BLaER1 (cell line): ENCODE measurements around the gene NR2F1-AS1.

Experiments
- H3K27ac ChIP-seq: shearing (Covaris generic); formaldehyde crosslinking; 2 replicates; pipeline ENCODE4 v1.8.1; 2022
- H3K27me3 ChIP-seq: shearing (Covaris generic); formaldehyde crosslinking; 2 replicates; pipeline ENCODE4 v1.8.1; 2022
- H3K36me3 ChIP-seq: shearing (Covaris generic); formaldehyde crosslinking; 2 replicates; pipeline ENCODE4 v1.8.1; 2022
- H3K4me1 ChIP-seq: shearing (Covaris generic); formaldehyde crosslinking; 2 replicates; pipeline ENCODE4 v1.8.1; 2022
- H3K4me2 ChIP-seq: shearing (Covaris generic); formaldehyde crosslinking; 2 replicates; pipeline ENCODE4 v1.8.1; 2022
- H3K4me3 ChIP-seq: shearing (Covaris generic); formaldehyde crosslinking; 2 replicates; pipeline ENCODE4 v1.8.1; 2022
- H3K9ac ChIP-seq: shearing (Covaris generic); formaldehyde crosslinking; 2 replicates; pipeline ENCODE4 v1.8.1; 2022
- H3K9me3 ChIP-seq: shearing (Covaris generic); formaldehyde crosslinking; 2 replicates; pipeline ENCODE4 v1.8.1; 2022
- H4K20me1 ChIP-seq: shearing (Covaris generic); formaldehyde crosslinking; 2 replicates; pipeline ENCODE4 v1.8.1; 2022
- Cebpa-rat ChIP-seq: shearing (Covaris generic); IDR thresholded peaks from 2 replicates; pipeline ENCODE4 v1.8.1; 2022

Gene NR2F1-AS1

DNA sequence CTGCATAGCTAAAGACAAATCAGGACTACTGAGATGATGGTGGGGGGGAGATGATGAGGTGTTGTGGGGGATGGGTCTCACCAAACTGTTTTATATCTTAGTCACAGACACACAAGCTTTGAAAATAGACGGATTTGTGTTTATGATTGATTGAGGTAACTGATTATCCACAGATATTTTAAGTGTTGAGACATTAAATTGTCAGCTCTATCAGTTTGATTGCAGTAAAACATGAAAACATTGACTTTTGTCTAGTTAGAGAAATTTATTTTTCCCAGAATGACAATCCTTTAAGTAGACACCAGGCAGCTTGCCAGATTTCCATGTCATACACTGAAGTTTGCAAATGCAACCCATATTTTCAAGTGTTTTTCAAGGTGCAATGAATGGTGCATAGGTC is 149.8 kb downstream of the NR2F1-AS1 start:
- H3K4me1 ChIP-seq = no peaks in the 10 kb centered on the region
- H3K4me2 ChIP-seq = no peak overlapping the region
- no peak for TF ChIP-seq Cebpa-rat
- no peaks in the 10 kb centered on the region for H3K27me3 ChIP-seq
- H3K27ac ChIP-seq = no peak overlapping the region
- no peaks in the 10 kb centered on the region for H4K20me1 ChIP-seq
- no peaks in the 10 kb centered on the region for H3K36me3 ChIP-seq
- H3K4me3 ChIP-seq = no peak overlapping the region
- no peaks in the 10 kb centered on the region for H3K9me3 ChIP-seq
- no peak overlapping the region for H3K9ac ChIP-seq

- no peaks in the 10 kb centered on the region for H3K9me3 ChIP-seq
- no peaks in the 10 kb centered on the region for H3K4me1 ChIP-seq
- no peak overlapping the region for H3K27ac ChIP-seq
- H3K4me3 ChIP-seq = no peak overlapping the region
- H4K20me1 ChIP-seq = no peaks in the 10 kb centered on the region
- H3K9ac ChIP-seq = no peak overlapping the region
- H3K4me2 ChIP-seq = no peak overlapping the region
- no peaks in the 10 kb centered on the region for H3K36me3 ChIP-seq
- H3K27me3 ChIP-seq = no peaks in the 10 kb centered on the region
- TF ChIP-seq Cebpa-rat = no peak
Measured at GRCh38 chr5:93430673-93431199, 150.3 kb downstream of the NR2F1-AS1 start.

DNA sequence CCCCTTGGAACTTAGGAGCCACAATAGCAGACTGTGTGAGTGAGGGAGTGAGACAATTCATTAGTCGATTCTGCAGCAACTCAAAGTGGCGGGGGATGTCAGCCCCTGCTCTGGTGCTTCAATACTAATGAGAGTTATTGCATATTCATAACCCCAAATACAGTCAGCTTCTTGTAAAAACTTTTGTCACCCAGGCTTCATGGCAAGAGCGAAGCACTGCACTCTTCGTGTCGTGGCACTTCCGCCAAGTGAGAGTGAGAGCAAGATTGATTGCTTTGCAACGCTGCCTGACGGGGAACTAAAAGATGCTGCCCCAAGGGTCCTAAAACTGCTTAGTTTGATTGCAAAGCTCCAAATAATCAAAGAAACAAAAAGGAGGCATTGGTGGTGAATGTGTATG is 150.9 kb downstream of the NR2F1-AS1 start:
- no peaks in the 10 kb centered on the region for H3K27me3 ChIP-seq
- H3K36me3 ChIP-seq = no peaks in the 10 kb centered on the region
- no peaks in the 10 kb centered on the region for H3K4me1 ChIP-seq
- H3K4me2 ChIP-seq = no peak overlapping the region
- no peak overlapping the region for H3K4me3 ChIP-seq
- no peak for TF ChIP-seq Cebpa-rat
- H3K9ac ChIP-seq = no peak overlapping the region
- no peak overlapping the region for H3K27ac ChIP-seq
- H4K20me1 ChIP-seq = no peaks in the 10 kb centered on the region
- no peaks in the 10 kb centered on the region for H3K9me3 ChIP-seq

DNA sequence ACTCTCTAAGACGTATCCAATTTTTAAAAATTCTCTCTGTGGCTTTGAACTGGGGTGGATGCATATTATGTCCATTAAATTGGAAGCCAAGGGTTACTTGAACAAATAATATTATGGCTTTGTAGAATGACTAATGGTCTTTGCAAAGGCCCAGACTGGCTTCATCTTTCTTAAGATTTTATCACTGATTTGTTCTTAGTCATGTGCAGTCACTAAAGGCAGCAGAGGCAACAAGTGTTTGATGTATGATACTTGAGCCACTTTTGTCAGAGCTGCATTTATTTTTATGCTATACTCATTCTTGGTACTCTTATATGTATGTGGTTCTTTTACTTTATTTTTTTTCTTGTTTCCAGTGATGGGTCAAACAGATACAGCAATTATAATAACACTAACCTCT is 152.2 kb downstream of the NR2F1-AS1 start:
- Histone ChIP-seq H3K9me3 (no peaks in the 10 kb centered on the region), H3K4me3 (no peak overlapping the region), H3K4me2 (no peak overlapping the region), H3K36me3 (no peaks in the 10 kb centered on the region), H3K27ac (no peak overlapping the region), H3K9ac (no peak overlapping the region), H3K27me3 (no peaks in the 10 kb centered on the region), H4K20me1 (no peaks in the 10 kb centered on the region), H3K4me1 (no peaks in the 10 kb centered on the region)
- TF ChIP-seq Cebpa-rat = no peak

DNA sequence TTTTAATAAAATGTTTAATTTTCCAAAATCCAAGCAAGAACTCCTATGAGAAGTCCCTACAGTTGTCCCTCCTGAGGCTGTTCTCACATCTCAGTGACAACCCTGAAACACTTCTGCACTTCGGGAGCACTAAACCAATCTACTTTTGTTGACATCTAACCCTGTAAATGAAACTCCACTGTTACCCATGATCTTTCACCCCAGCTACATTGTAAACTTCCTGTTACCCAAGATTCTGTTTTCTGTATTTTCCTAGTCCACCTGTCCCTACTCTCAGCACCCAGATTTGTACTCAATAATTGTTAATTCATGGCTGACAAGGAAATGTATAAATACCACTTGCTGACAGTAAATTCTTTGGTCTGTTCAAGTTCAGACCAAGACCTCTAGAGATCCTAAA is 153.7 kb downstream of the NR2F1-AS1 start:
- no peak for TF ChIP-seq Cebpa-rat
- Histone ChIP-seq H3K9ac (no peak overlapping the region), H3K9me3 (no peaks in the 10 kb centered on the region), H3K4me3 (no peak overlapping the region), H3K4me1 (no peaks in the 10 kb centered on the region), H4K20me1 (no peaks in the 10 kb centered on the region), H3K27me3 (no peaks in the 10 kb centered on the region), H3K36me3 (no peaks in the 10 kb centered on the region), H3K4me2 (no peak overlapping the region), H3K27ac (no peak overlapping the region)

DNA sequence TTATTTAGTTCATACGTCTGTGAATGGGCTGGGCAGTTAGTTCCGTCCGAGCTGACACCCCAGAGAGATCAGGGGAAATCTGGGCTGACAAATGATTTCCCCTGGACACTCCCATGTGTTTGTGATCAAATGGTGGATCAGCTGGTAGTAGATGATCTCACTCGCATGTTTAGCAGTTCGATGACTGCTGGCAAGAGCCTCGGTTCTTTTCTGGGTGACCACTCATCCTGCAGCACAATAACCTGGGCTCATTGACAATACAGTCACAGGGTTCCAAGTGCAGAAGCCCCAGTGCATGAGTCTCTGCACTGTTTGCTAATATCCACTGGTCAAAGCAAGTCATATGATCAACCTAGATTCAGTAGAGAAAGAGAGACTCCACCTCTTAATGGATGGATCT is 155.9 kb downstream of the NR2F1-AS1 start:
- Histone ChIP-seq H3K4me2 (no peak overlapping the region), H3K9ac (no peak overlapping the region), H3K27me3 (no peaks in the 10 kb centered on the region), H3K36me3 (no peaks in the 10 kb centered on the region), H4K20me1 (no peaks in the 10 kb centered on the region), H3K27ac (no peak overlapping the region), H3K4me1 (no peaks in the 10 kb centered on the region), H3K9me3 (no peaks in the 10 kb centered on the region), H3K4me3 (no peak overlapping the region)
- no peak for TF ChIP-seq Cebpa-rat

- Histone ChIP-seq H3K4me3 (no peak overlapping the region), H3K4me2 (no peak overlapping the region), H4K20me1 (no peaks in the 10 kb centered on the region), H3K9me3 (no peaks in the 10 kb centered on the region), H3K27ac (no peak overlapping the region), H3K9ac (no peak overlapping the region), H3K4me1 (no peaks in the 10 kb centered on the region), H3K36me3 (no peaks in the 10 kb centered on the region), H3K27me3 (no peaks in the 10 kb centered on the region)
- no peak for TF ChIP-seq Cebpa-rat
Measured at GRCh38 chr5:93423300-93423699, 157.7 kb downstream of the NR2F1-AS1 start.

- no peaks in the 10 kb centered on the region for H4K20me1 ChIP-seq
- H3K9me3 ChIP-seq = no peaks in the 10 kb centered on the region
- H3K27ac ChIP-seq = no peak overlapping the region
- no peak overlapping the region for H3K4me3 ChIP-seq
- no peak overlapping the region for H3K9ac ChIP-seq
- no peak overlapping the region for H3K4me2 ChIP-seq
- no peaks in the 10 kb centered on the region for H3K36me3 ChIP-seq
- no peaks in the 10 kb centered on the region for H3K4me1 ChIP-seq
- no peak for TF ChIP-seq Cebpa-rat
- H3K27me3 ChIP-seq = no peaks in the 10 kb centered on the region
Measured at GRCh38 chr5:93422652-93423280, 158.3 kb downstream of the NR2F1-AS1 start.

DNA sequence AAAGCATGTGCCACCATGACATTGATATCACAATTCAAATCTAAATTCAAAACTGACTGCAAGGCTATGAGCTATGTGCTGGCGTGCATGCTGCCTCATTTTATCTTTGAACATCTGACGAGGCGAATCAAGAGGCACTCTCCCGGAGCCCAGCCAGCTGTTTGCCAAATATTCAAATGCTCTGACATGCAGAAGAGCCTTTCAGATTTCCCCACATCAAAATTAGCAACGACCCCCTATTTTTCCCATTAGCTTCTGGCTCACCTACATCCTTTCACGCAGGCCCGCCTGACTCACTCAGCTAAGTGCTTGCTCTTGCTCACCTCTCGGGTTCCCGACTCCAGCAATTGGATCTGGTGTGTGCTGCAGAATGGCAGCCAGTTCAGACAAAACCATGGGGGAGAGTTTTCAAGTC is 159.0 kb downstream of the NR2F1-AS1 start:
- no peaks in the 10 kb centered on the region for H4K20me1 ChIP-seq
- H3K9me3 ChIP-seq = no peaks in the 10 kb centered on the region
- no peak overlapping the region for H3K27ac ChIP-seq
- no peak for TF ChIP-seq Cebpa-rat
- H3K9ac ChIP-seq = no peak overlapping the region
- no peaks in the 10 kb centered on the region for H3K36me3 ChIP-seq
- no peak overlapping the region for H3K4me3 ChIP-seq
- no peaks in the 10 kb centered on the region for H3K27me3 ChIP-seq
- H3K4me2 ChIP-seq = no peak overlapping the region
- H3K4me1 ChIP-seq = no peaks in the 10 kb centered on the region

GRCh38 chr5:93421468-93421867 is 159.6 kb downstream of the NR2F1-AS1 start:
- no peaks in the 10 kb centered on the region for H3K27me3 ChIP-seq
- TF ChIP-seq Cebpa-rat = no peak
- no peak overlapping the region for H3K4me3 ChIP-seq
- no peak overlapping the region for H3K27ac ChIP-seq
- H3K36me3 ChIP-seq = no peaks in the 10 kb centered on the region
- H3K9me3 ChIP-seq = no peaks in the 10 kb centered on the region
- no peak overlapping the region for H3K4me2 ChIP-seq
- no peaks in the 10 kb centered on the region for H4K20me1 ChIP-seq
- H3K9ac ChIP-seq = no peak overlapping the region
- H3K4me1 ChIP-seq = no peaks in the 10 kb centered on the region

- Histone ChIP-seq H3K4me3 (no peak overlapping the region), H3K9ac (no peak overlapping the region), H4K20me1 (no peaks in the 10 kb centered on the region), H3K4me2 (no peak overlapping the region), H3K36me3 (no peaks in the 10 kb centered on the region), H3K27ac (no peak overlapping the region), H3K4me1 (no peaks in the 10 kb centered on the region), H3K9me3 (no peaks in the 10 kb centered on the region), H3K27me3 (no peaks in the 10 kb centered on the region)
- no peak for TF ChIP-seq Cebpa-rat
Measured at GRCh38 chr5:93417490-93417889, 163.5 kb downstream of the NR2F1-AS1 start.
